GM19324 (cell line): ENCODE data around the gene FFAR2.
"Not testable (repeated sequence)": the region's sequence is repeated elsewhere in the genome, so short reads cannot be mapped to it uniquely, and the experiment has no call there.

ENCODE experiments used
- ATAC-seq: cut with Tn5 transposase; IDR thresholded peaks from one replicate; pipeline ENCODE4 v1.9.1; 2021; ENCODE audit warnings: mild to moderate bottlenecking, moderate library complexity; ENCODE audit not compliant: unreplicated experiment, low FRiP score

Gene FFAR2

DNA sequence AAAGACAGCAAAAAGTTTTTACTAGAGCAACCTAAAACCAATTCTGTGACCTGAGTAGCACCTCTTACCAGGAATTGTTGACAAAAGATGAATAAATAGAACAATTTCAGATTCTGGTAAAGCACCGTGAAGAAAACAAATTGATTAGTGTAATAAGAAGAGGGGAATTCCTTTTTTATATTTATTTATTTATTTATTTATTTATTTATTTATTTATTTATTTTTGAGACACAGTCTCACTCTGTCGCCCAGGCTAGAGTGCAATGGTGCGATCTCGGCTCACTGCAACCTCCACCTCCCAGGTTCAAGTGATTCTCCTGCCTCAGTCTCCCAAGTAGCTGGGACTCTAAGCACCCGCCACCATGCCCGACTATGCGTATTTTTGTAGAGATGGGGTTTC, 24.7 kb upstream of the FFAR2 start:
- ATAC-seq: not testable (repeated sequence)

DNA sequence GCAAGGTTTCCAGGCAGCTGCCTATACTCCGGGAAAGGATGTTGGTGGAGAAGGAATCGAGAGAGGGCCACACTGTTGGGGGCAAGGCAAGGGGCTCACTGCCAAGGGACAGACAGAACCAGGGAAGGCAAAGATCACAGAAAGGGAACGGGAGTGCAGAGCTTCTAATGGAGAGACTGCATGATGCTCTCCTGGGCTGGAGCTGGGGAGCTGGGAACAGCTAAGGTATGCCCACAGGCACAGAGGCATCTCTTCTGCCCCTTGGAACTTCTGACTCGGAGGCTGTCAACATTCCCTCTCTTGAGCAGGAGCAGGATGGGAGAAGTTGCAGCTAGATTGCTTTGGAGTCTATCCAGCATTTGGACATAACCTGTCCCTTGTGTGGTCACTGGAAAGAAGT, 22.4 kb upstream of the FFAR2 start:
- ATAC-seq: no peak

DNA sequence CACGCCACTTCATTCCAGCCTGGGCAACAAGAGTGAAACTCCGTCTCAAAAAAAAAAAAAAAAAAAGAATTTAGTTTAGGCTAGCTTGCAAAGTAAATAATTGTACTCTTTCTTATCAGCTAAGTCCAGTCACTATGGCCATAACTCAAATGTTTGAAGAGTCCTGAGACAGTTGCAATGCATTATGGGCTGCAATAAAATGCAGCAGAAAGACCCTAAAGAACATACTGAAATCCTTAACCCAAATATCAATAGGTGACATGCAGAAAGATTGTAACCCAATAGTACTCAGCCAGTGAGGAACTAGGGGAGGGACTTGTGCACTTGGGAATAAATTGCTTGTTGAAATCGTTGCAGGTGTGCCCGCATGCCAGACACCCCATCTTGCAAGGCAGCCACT, 20.9 kb upstream of the FFAR2 start:
- no peak for ATAC-seq

DNA sequence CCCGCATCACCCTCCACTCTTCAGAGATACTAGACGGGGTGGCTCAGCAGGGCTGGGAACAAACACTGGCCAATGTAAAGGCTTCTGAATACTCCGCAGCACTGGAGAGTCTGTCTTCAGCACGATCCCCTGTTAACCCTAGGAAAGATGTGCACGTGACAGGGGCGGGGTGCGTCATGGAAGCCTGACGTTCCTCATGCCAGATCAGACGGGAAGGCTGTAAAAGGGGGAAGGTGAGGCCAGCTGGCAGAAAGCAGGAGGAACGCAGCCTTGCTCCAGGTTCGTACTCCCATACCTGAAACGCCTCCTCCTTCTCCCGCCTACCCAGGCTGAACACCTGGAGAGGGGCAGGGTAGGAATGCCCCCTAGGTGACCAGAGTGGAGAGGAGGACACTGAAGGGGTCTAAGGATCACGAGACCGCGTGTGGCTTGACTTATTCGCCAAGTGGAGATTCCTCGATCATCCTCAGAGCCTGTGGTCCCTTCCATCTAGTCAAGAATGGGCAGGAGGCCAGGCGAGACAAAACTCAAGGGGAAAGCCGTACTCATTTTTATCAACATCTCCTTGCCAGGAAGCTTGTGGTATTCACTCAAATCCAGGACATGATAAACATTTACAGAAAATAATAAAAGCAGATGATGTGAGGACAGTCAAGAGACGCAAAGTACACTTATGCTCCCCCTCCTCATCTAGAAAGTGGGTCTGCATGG, 18.2 kb upstream of the FFAR2 start:
- no peak for ATAC-seq

DNA sequence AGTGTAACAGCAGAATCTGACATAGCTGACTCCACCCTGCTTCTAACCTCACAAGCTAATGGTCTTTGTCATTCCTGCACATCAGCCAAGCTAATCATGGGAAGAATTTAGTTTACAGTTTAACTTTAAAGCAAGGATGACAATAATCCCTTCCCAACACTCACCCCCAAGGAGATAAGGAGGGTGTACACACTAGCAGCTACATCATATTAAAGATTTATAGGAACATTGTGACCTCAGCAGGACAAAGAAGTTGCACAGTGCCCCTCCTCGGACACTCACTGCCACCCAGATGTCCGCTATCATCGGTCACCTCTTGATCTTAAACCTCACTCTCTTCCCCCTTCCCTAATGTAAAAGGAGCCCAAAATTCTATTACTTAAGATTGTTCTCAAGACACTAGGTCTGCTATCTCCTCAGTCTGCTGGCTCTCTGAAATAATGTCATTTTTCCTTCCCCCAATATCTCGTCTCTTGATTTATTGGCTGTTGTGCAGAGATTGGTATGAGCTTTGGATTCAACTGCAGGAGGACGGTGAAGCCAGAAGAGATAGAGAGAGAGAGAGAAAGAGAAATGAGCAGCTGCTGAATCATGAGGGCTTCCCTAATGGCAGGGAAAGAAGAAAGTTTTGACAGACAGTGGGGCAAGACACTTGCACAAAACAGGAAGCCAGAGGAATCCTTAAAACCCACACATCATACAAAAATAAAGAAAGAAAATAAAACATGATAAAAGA, 17.5 kb upstream of the FFAR2 start:
- no peak for ATAC-seq

DNA sequence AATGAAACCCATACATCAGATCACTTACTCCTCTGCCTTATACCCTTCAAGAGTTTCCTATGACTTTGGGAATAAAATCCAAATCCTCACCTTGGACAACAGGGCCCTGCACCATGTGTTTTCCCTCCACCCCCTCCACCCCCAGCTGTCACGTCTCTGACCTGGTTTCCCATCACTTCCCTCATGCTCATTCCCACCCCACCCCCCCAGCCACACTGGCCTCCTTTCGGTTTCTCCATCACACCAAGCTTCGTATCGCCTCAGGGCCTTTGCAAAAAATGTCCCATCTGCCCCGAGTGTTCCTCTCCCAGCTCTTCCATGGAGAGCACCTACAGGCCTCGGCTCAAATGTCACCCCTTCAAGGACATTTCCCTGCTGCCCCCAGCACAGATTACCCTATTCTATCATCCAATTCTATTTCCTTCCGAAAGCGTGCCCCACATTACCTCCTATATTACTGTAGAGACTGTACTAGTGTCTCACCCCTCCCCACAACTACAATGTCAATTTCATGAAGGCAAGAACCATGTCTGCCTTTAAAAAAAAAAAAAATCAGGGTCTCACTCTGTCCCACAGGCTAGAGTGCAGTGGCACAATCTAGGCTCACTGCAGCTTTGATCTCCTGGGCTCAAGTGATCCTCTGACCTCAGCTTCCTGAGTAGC, 16.8 kb upstream of the FFAR2 start:
- ATAC-seq: no peak

DNA sequence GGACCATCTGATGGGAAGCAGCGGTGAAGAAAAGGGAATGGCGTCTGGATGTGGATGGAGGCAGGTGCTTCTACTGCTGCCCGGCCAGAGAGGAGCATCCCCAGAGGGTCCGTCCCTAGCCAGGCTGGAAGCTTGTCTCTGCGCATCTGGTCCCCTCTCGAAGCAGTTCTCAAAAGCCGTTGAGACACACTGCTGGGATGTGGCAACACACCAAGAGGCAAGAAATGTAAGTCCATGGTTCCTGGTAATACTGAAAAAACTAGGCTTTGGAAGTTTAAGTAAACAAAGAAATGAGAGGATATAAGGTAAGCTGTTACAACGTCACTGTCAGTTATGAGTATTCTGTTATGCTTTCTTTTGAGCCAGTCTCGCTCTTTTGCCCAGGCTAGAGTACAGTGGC, 15.1 kb upstream of the FFAR2 start:
- ATAC-seq: no peak

DNA sequence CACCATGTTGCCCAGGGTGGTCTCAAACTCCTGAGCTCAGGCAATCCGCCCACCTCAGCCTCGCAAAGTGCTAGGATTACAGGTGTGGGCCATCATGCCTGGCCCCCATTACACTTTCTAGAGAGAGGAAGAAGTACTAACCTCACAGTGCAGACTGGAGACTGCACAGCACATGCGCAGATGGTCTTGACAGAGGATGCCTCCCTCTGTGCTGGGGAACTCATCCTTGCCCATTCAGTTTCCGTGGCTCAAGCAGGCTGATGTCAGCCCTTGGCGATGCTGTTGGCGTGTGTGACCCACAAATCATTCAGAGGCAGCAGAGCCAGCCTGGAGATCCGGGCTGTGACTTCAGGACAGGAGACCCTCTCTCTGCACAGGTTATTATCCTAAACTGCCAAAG, 14.6 kb upstream of the FFAR2 start:
- no peak for ATAC-seq

DNA sequence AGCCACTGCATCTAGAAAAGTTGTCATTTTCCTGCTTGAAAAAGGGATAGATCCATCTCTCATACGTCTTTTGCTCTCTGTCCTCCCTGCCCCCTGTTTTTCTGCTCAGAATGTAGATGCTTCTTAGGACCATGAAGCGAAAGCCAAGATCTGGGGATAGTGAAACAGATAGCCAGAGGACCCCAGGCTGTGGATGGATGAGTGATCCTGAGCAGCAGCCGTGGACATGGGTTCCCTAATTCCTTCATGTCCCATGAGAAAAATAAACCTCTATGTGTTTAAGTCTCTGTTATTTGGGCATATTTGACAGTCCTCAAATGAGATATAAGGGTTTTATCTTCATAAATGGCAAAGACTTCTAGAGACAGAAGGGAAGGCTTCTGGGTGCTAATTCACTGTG, 12.2 kb upstream of the FFAR2 start:
- no peak for ATAC-seq

DNA sequence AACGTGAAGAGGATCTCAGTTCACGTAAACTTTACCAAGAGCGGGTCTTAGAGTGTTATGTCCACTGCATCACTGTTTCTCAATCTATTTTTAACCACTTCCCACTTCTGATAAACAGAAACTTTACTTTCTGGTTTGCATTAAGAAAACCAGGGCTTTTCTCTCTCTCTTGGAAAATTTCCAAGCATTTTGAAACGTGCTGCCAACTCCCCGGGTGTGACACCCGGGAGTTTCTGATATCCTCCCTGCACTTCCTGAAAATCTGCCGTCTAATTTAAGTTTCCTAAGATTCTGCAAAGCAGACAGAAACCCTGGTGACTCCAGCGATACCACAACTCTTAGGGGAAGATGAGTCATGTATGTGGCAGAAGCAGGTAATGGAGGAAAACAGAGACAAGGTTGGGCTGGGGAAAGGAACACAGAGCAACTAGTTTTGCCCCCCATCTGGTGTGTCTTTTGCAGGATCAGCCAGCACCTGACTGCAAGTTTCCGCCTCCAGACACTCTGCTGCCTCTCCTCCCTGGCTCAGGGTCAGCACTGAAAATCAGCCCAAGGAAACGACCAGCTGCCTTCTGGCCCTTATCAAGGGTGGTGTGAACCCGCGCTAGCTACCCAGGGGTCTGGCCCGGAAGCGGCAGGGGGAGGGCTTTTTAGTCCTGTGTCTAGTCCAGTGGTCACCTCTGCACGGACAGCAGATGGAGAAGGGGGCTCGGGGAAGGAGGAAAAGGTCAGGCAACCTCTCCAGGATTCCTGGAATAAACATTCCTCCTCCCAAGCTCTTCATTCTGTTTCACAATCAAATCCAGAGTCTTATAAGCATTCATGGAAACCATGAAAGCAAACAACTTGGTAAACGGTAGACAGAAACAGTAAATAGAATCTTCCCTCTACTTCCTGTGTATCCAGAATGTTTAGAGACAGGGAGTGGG, 11.3 kb upstream of the FFAR2 start:
- ATAC-seq: no peak

DNA sequence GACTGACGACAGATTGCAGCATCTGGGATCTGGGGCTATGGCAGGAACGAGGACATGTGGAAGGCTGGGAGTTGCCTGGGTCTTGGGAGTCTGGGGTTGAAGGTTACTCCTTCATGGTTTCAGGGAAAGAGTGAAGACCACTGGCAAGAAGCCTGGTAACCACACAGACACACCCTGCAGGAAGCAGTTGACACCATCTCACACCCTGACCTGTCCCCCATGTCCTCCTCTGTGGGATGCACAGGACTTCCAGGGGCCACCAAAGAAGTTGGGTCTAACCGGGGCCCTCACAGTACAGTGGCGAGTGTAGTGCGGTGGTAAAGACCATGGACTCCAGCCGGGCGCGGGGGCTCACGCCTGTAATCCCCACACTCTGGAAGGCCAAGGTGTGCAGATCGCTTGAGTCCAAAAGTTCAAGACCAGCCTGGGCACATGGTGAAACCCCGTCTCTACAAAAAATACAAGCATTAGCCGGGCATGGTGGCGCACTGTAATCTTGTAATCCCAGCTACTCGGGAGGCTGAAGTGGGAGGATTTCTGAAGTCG, 10.6 kb upstream of the FFAR2 start:
- no peak for ATAC-seq

DNA sequence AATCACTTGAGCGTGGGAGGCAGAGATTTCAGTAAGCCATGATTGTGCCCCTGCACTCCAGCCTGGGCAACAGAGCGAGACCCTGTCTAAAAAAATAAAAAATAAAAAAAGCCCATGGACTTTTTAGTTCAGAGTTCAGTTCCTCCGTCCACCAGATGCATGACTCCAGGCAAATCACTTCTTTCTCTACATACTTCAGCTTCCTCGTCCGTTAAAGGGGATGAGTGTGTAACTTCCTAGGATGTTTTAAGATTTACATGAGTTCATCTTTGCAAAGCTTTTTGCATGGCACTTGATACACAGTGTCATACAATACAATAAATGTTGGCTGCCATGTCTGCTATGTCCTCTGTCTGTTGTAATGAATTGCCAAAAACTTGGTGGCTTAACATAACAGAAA, 10.0 kb upstream of the FFAR2 start:
- ATAC-seq: no peak

DNA sequence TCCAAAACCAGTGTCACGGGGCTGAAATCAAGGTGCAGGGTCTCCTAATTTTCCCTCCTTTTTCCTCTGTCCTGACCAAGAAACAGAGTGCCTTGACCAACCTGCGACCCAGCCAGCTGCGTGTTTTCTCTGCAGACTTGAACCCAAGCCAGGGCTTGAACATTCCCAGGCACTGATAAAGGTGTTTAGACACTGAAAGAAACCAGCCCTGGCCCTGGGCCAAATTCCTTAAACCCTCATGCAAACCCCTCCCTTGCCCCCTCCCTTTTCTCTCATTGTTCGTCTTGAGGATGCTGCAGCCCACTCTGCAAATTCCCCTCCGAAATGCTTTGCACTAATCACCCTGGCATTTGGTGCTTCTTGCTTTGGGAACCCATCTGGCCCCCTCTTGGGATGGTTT, 9.5 kb upstream of the FFAR2 start:
- no peak for ATAC-seq

DNA sequence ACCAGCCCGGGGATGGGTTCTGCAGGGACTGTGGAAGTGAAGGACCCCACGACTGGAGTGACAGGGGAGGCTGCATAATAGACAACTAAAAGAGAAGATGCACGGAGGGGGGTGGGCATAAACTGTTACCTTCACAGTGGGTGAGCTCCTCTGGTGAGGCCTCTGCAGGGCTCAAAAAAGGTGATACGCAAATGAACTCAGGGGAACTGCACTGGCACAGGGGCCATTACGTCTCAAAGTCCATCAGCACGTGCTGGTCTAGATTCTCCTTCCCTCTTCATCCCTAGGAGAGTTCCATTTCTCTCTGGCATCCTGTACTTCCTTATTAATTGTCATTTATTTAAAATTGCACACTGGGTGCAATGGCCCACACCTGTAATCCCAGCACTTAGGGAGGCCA, 8.1 kb upstream of the FFAR2 start:
- no peak for ATAC-seq

DNA sequence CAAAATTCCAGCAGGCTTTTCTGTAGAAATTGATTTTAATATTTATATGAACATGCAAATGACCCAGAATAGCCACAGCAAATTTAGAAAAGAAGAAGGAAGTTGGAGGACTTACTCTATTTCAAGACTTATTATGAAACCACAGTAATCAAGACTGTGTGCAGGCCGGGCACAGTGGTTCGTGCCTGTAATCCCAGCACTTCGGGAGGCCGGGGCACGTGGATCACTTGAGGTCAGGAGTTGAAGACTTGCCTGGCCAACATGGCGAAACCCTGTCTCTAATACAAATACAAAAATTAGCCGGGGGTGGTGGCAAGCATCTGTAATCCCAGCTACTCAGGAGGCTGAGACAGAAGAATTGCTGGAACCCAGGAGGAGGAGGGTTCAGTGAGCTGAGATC, 6.0 kb upstream of the FFAR2 start:
- ATAC-seq: no peak

DNA sequence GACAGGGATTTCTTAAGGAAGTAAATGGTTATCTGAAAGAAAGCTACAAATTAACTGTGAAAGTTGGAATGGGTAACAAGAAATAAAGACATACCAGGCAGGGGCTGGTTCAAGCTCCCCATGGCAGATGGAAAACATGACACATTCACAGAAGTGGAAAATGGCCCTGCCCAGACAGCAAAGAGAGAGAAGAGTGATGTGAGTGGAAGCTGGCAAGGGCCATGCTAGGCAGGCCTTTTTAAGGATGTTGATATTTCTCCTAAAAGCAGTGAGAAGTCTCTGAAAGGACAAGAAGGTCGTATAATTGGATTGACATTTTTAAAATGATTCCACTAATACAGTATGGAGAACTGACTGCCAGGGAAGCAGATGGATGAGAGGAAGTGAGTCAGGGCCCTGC, 3.3 kb upstream of the FFAR2 start:
- ATAC-seq: no peak

DNA sequence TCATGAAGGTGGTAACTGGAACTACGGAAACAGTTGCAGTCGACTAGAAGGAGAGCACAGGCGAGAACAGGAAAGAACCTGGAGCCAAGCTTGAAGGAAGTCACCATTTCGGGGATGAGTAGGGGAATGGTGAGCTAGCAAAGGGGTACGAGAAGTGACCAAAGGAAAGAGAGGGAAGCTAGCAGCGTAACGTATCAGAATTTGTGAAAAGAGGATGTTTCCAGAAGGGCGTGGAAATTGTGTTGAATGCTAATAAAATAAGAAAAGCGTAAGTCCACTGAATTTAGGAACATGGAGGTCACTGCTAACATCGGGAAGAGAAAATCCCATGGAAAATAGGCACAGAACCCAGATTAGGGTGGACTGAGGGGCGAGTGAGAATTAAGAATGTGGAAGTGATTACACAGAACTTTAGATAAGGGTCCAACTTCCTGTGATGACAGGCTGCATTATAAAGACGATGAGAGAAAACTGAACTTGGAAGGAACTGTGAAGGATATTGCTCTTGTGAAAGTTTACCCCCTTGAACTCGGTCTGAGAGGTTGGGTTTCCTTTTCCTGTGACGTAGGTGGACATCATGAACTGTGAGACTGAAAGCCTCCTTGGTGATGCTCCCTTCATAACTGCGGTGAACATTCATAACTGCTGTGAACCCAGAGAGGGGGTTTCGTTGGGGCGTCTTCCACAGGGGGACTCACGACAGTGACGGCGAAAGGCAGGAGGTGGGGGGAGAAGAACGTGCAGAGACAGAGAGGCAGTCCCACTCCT, 2.0 kb upstream of the FFAR2 start:
- ATAC-seq: no peak

DNA sequence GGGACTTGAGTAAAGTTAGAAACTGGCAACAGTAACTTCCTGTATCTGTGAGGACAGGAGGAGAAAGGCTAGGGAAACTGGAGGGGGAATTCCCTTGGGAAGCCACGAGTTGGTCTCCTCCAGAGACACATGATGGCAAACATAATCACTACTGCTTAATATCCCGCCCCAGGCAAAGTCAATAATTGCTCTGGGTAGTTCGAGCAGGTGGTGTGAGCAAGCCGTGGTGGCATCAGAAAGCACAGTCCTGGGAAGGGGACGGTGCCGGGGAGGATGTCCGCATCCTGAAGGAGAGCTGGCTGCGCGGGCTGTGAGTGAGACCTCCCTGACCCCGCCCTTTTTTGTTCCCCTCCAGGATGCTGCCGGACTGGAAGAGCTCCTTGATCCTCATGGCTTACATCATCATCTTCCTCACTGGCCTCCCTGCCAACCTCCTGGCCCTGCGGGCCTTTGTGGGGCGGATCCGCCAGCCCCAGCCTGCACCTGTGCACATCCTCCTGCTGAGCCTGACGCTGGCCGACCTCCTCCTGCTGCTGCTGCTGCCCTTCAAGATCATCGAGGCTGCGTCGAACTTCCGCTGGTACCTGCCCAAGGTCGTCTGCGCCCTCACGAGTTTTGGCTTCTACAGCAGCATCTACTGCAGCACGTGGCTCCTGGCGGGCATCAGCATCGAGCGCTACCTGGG, 1.4 kb downstream of the FFAR2 start:
- no peak for ATAC-seq
